ENCODE results near the gene ANKRD34B. TPM values are rescaled to one million over a fixed set of nuclear protein-coding genes. Genes with fewer than 3 reads are reported as not detected.

The ANKRD34B gene
- total and polyA plus RNA-seq, 10 donors: 0.06 to 2.0 (median 0.48) TPM

GRCh38 chr5:80615266-80615914, 45.3 kb upstream of the ANKRD34B start:
- Histone ChIP-seq H3K36me3 (peaks cover 0 to 4% (median 0%) of the 10 kb centered on the region in 6 donors), H3K9me3 (peaks cover 0 to 5% (median 0%) of the 10 kb centered on the region in 8 donors), H3K4me1 (no peaks in the 10 kb centered on the region), H3K27me3 (replicated peaks in 1 of 7) (no peaks in the 10 kb centered on the region), H3K27ac (no peak overlapping the region), H3K4me3 (no peak overlapping the region)
- 87 to 91% (median 90%) methylated on average over 17 of the region's 17 CpGs for WGBS, 5 donors
- intact Hi-C loops (cut with DNase I; ENCODE audit: low total_unique reads): no loop called here
- no peak for DNase-seq
- TF ChIP-seq POLR2A (IDR thresholded peaks at IDR 0.05) (no peak), POLR2AphosphoS5 (IDR thresholded peaks at IDR 0.05) (no peak), CTCF (IDR thresholded peaks at IDR 0.05 in 8 of 11, conservative IDR thresholded peaks at IDR 0.05 in 3 of 11) (no peak)

- DNase-seq: no peak
- H3K9me3 ChIP-seq: peaks cover 0 to 18% (median 6%) of the 10 kb centered on the region in 8 donors
- H3K27ac ChIP-seq: peak overlapping the region in 1 of 8 donors; percentile 72
- H3K27me3 ChIP-seq (replicated peaks in 1 of 7): no peaks in the 10 kb centered on the region
- intact Hi-C loops (cut with DNase I; ENCODE audit: low total_unique reads): no loop called here
- H3K36me3 ChIP-seq: no peaks in the 10 kb centered on the region
- no peak overlapping the region for H3K4me3 ChIP-seq
- H3K4me1 ChIP-seq: peaks cover 0 to 8% (median 0%) of the 10 kb centered on the region in 6 donors
- TF ChIP-seq POLR2A (IDR thresholded peaks at IDR 0.05): no peak
- no peak for TF ChIP-seq POLR2AphosphoS5 (IDR thresholded peaks at IDR 0.05)
- no peak for TF ChIP-seq CTCF (IDR thresholded peaks at IDR 0.05 in 8 of 11, conservative IDR thresholded peaks at IDR 0.05 in 3 of 11)
- 83 to 95% (median 92%) methylated on average over 1 of the region's 1 CpG for WGBS, 5 donors
These were observed 39.6 kb upstream of the ANKRD34B start for GRCh38 chr5:80609692-80610091.

GRCh38 chr5:80608731-80609130, 38.7 kb upstream of the ANKRD34B start:
- WGBS, 5 donors: 50 to 100% (median 80%) methylated on average over 1 of the region's 1 CpG
- peak overlapping the region in 1 of 8 donors; percentile 20 for H3K4me3 ChIP-seq
- peaks cover 0 to 18% (median 6%) of the 10 kb centered on the region in 8 donors for H3K9me3 ChIP-seq
- intact Hi-C loops (cut with DNase I; ENCODE audit: low total_unique reads): no loop called here
- H3K36me3 ChIP-seq: no peaks in the 10 kb centered on the region
- no peak for TF ChIP-seq CTCF (IDR thresholded peaks at IDR 0.05 in 8 of 11, conservative IDR thresholded peaks at IDR 0.05 in 3 of 11)
- TF ChIP-seq POLR2AphosphoS5 (IDR thresholded peaks at IDR 0.05): peak in 1 of 3 donors; percentile 30
- TF ChIP-seq POLR2A (IDR thresholded peaks at IDR 0.05): no peak
- H3K27me3 ChIP-seq (replicated peaks in 1 of 7): no peaks in the 10 kb centered on the region
- H3K27ac ChIP-seq: peak overlapping the region in 7 of 8 donors; percentile 29 to 82 (median 55)
- DNase-seq: no peak
- H3K4me1 ChIP-seq: peaks cover 0 to 8% (median 0%) of the 10 kb centered on the region in 6 donors

DNA sequence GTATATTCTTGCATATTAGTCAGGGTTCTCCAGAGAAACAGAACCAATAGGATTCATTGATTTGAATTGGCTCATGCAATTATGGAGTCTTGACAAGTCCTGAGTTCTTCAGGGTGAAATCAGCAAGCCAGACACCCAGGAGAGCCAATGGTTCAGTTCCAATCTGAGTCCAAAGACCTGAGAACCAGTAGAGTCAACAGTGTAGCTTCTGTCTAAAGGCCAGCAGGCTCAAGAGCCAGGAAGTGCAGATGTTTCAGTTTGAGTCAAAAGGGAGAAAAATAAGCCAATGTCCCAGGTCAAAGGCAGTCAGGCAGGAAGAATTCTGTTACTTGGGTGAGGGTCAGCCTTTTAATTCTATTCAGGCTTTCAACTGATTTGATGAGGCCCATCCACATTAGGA, 37.8 kb upstream of the ANKRD34B start:
- Histone ChIP-seq H3K27ac (peak overlapping the region in 3 of 8 donors; percentile 58 to 82 (median 72)), H3K4me1 (peaks cover 0 to 8% (median 0%) of the 10 kb centered on the region in 6 donors), H3K27me3 (replicated peaks in 1 of 7) (no peaks in the 10 kb centered on the region), H3K36me3 (no peaks in the 10 kb centered on the region), H3K9me3 (peaks cover 0 to 18% (median 6%) of the 10 kb centered on the region in 8 donors), H3K4me3 (no peak overlapping the region)
- no peak for TF ChIP-seq POLR2A (IDR thresholded peaks at IDR 0.05)
- no peak for TF ChIP-seq CTCF (IDR thresholded peaks at IDR 0.05 in 8 of 11, conservative IDR thresholded peaks at IDR 0.05 in 3 of 11)
- no peak for TF ChIP-seq POLR2AphosphoS5 (IDR thresholded peaks at IDR 0.05)
- DNase-seq: no peak
- intact Hi-C loops (cut with DNase I; ENCODE audit: low total_unique reads): no loop called here
